Right lobe of liver (tissue), 4 donors: ENCODE data around the gene TBC1D2B.

ENCODE experiments used
- POLR2A ChIP-seq: fragments of 450-650 bp; IDR thresholded peaks from one replicate; pipeline ENCODE4 v1.6.1; 2017; ENCODE audit warnings: antibody characterized with exemption, mild to moderate bottlenecking
- TF ChIP-seq, protein P1 (sequence below), 4 donors: fragments of 200-600 bp in 3 of 4; fragments of 450-650 bp in 1 of 4; IDR thresholded peaks; one replicate each; pipeline versions ENCODE4 v1.5.1 to v1.8.0; 2016 to 2022; ENCODE audit warnings: antibody characterized with exemption in 4 of 4, mild to moderate bottlenecking in 2 of 4
- donor health status: DM: no; HTN: no; CAD: no.
- donor health status: DM: no; HTN: no; CAD: no.
- donor health status: DM: no; HTN: yes; CAD: no.

DNA sequence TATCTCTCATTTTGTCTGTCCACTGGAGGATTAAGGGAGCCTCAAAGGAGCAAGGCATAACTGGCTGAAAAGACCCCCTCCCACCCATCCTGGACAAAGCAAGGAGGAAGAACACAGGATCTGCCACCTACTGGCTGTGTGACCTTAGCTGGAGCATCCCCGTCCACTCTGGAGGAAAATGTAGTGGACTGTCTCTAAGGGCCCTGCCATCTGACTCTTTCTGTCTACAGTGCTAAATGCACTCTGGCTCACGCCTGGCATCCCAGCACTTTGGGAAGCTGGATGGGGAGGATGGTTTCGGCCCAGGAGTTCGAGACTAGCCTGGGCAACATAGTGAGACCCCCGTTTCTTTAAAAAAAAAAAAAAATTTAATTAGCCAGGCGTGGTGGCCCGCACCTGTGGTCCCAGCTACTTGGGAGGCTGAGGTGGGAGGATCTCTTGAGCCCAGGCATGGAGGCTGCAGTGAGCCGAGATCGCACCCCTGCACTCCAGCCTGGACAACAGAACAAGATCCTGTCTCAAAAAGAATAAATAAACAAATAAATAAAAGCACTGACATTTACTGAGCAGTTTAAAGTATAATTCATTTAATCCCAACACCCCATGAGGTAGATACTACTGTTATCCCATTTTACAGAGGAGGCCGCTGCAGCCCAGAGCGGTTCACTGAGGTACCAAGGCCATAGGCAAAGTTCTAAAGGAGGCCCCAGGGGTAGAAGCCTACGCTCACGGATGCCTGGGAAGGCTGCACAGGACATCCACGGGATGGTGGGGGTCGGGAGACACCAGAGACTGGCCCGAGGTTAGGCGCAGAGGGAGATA, 1.1 kb downstream of the TBC1D2B start:
- TF ChIP-seq, protein P1, sequence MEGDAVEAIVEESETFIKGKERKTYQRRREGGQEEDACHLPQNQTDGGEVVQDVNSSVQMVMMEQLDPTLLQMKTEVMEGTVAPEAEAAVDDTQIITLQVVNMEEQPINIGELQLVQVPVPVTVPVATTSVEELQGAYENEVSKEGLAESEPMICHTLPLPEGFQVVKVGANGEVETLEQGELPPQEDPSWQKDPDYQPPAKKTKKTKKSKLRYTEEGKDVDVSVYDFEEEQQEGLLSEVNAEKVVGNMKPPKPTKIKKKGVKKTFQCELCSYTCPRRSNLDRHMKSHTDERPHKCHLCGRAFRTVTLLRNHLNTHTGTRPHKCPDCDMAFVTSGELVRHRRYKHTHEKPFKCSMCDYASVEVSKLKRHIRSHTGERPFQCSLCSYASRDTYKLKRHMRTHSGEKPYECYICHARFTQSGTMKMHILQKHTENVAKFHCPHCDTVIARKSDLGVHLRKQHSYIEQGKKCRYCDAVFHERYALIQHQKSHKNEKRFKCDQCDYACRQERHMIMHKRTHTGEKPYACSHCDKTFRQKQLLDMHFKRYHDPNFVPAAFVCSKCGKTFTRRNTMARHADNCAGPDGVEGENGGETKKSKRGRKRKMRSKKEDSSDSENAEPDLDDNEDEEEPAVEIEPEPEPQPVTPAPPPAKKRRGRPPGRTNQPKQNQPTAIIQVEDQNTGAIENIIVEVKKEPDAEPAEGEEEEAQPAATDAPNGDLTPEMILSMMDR (IDR thresholded peaks at IDR 0.05): peak in 2 of 4 donors; percentile 18 to 28
- TF ChIP-seq POLR2A: no peak
